ENCODE measurements around the gene TNFRSF4.
"Not testable (repeated sequence)": the region's sequence is repeated elsewhere in the genome, so short reads cannot be mapped to it uniquely, and the experiment has no call there.

The TNFRSF4 gene

GRCh38 chr1:1213345-1214265 is at the start of gene TNFRSF4:
TSS of gene TNFRSF4 (minus strand) at chr1:1214153. CDS start at chr1:1214127, 26 bp downstream.
- peak in 2 of 10 donors; percentile 68 to 79 for DNase-seq
- intact Hi-C loops (cut with DNase I): no loop called here

GRCh38 chr1:1262758-1263157 is 48.8 kb upstream of the TNFRSF4 start:
- no peak for DNase-seq
- intact Hi-C loops (cut with DNase I): no loop called here

- intact Hi-C loops (cut with DNase I): no loop called here
- no peak for DNase-seq
Observed at GRCh38 chr1:1262071-1262470, 48.1 kb upstream of the TNFRSF4 start.

- intact Hi-C loops (cut with DNase I): no loop called here
- DNase-seq: no peak
Observed at GRCh38 chr1:1260843-1261560, 47.0 kb upstream of the TNFRSF4 start.

GRCh38 chr1:1259951-1260600 is 46.1 kb upstream of the TNFRSF4 start:
- DNase-seq: no peak
- intact Hi-C loops (cut with DNase I): no loop called here

GRCh38 chr1:1259540-1259939 is 45.6 kb upstream of the TNFRSF4 start:
- intact Hi-C loops (cut with DNase I): no loop called here
- DNase-seq: no peak

GRCh38 chr1:1259119-1259488 is 45.2 kb upstream of the TNFRSF4 start:
- no peak for DNase-seq
- intact Hi-C loops (cut with DNase I): no loop called here

- intact Hi-C loops (cut with DNase I): no loop called here
- no peak for DNase-seq
Observed at GRCh38 chr1:1256956-1257871, 43.3 kb upstream of the TNFRSF4 start.

- intact Hi-C loops (cut with DNase I): no loop called here
- DNase-seq: no peak
Observed at GRCh38 chr1:1255611-1256010, 41.7 kb upstream of the TNFRSF4 start.

GRCh38 chr1:1255078-1255477 is 41.1 kb upstream of the TNFRSF4 start:
- intact Hi-C loops (cut with DNase I): no loop called here
- no peak for DNase-seq

GRCh38 chr1:1254667-1254998 is 40.7 kb upstream of the TNFRSF4 start:
- intact Hi-C loops (cut with DNase I): loop anchor here (5.0 kb wide), 1 partner anchor 132 kb away; no protein-coding TSS in a partner anchor
- no peak for DNase-seq

GRCh38 chr1:1253972-1254666 is 40.2 kb upstream of the TNFRSF4 start:
- no peak for DNase-seq
- intact Hi-C loops (cut with DNase I): loop anchor here (5.0 kb wide), 1 partner anchor 132 kb away; no protein-coding TSS in a partner anchor

GRCh38 chr1:1253314-1253713 is 39.4 kb upstream of the TNFRSF4 start:
- intact Hi-C loops (cut with DNase I): loop anchor here (5.0 kb wide), 1 partner anchor 131 kb away; no protein-coding TSS in a partner anchor
- DNase-seq: no peak

GRCh38 chr1:1250786-1251284 is 36.9 kb upstream of the TNFRSF4 start:
- intact Hi-C loops (cut with DNase I): loop anchor here (5.0 kb wide), 1 partner anchor 129 kb away; no protein-coding TSS in a partner anchor
- DNase-seq: no peak

- DNase-seq; intact Hi-C loops (cut with DNase I): not testable (repeated sequence)
Observed at GRCh38 chr1:1248009-1248913, 34.3 kb upstream of the TNFRSF4 start.

GRCh38 chr1:1247341-1247913 is 33.5 kb upstream of the TNFRSF4 start:
- no peak for DNase-seq
- intact Hi-C loops (cut with DNase I): no loop called here

- no peak for DNase-seq
- intact Hi-C loops (cut with DNase I): no loop called here
Observed at GRCh38 chr1:1246577-1247340, 32.8 kb upstream of the TNFRSF4 start, which contains the start of gene C1QTNF12. TSS of gene C1QTNF12 (minus strand) at chr1:1246722. CDS start at chr1:1246690, 32 bp downstream.
